Neural progenitor cell (in vitro differentiated cells): ENCODE measurements around the gene FZD8. TPM values are rescaled to one million over a fixed set of nuclear protein-coding genes. Genes with fewer than 3 reads are reported as not detected.

Source experiments
- DNase-seq: peaks from one replicate; pipeline ENCODE4 v3.0.0-alpha.2; 2016; ENCODE audit warnings: low spot score
- H2AFZ ChIP-seq: fragments of 200-600 bp; sonication (generic); replicated peaks from 2 replicates; pipeline ENCODE4 v1.6.1; 2016; ENCODE audit warnings: antibody characterized with exemption
- H3F3A ChIP-seq: fragments of 200-600 bp; sonication (generic); 2 replicates; pipeline ENCODE4 v1.6.1; 2016; ENCODE audit warnings: antibody characterized with exemption, low read depth
- H3K27ac ChIP-seq: fragments of 200-600 bp; sonication (generic); 2 replicates; pipeline ENCODE4 v1.5.1; 2016; ENCODE audit warnings: mild to moderate bottlenecking
- H3K27me3 ChIP-seq: fragments of 200-600 bp; sonication (generic); 2 replicates; pipeline ENCODE4 v1.6.1; 2016; ENCODE audit warnings: mild to moderate bottlenecking, moderate library complexity
- H3K36me3 ChIP-seq: fragments of 200-600 bp; sonication (generic); 2 replicates; pipeline ENCODE4 v1.5.1; 2016
- H3K4me1 ChIP-seq: fragments of 200-600 bp; sonication (generic); 2 replicates; pipeline ENCODE4 v1.6.1; 2016; ENCODE audit warnings: mixed run types
- H3K4me2 ChIP-seq: fragments of 200-600 bp; sonication (generic); 2 replicates; pipeline ENCODE4 v1.6.1; 2016
- H3K4me3 ChIP-seq: fragments of 200-600 bp; sonication (generic); 2 replicates; pipeline ENCODE4 v1.5.1; 2016
- H3K79me2 ChIP-seq: fragments of 200-600 bp; sonication (generic); 2 replicates; pipeline ENCODE4 v1.6.1; 2016; ENCODE audit warnings: low read depth
- H3K9ac ChIP-seq: fragments of 200-600 bp; sonication (generic); 2 replicates; pipeline ENCODE4 v1.6.1; 2016
- H3K9me3 ChIP-seq: fragments of 200-600 bp; sonication (generic); 2 replicates; pipeline ENCODE4 v1.5.1; 2016; ENCODE audit warnings: low read depth
- H4K20me1 ChIP-seq: fragments of 200-600 bp; sonication (generic); 2 replicates; pipeline ENCODE4 v1.6.1; 2016; ENCODE audit warnings: low read depth
- H3K27ac Mint-ChIP-seq: 3 replicates; pipeline ENCODE4 v1.8.0; 2021; ENCODE audit warnings: mixed read lengths
- H3K27me3 Mint-ChIP-seq: 2 replicates; pipeline ENCODE4 v1.8.0; 2022; ENCODE audit warnings: low read depth, mild to moderate bottlenecking, inconsistent platforms, moderate library complexity, mixed read lengths; ENCODE audit not compliant: insufficient read depth
- H3K36me3 Mint-ChIP-seq: 3 replicates; pipeline ENCODE4 v1.8.0; 2021; ENCODE audit warnings: mixed read lengths
- H3K4me1 Mint-ChIP-seq: 3 replicates; pipeline ENCODE4 v1.8.0; 2021; ENCODE audit warnings: mixed read lengths
- H3K4me3 Mint-ChIP-seq: 3 replicates; pipeline ENCODE4 v1.8.0; 2021; ENCODE audit warnings: mild to moderate bottlenecking, moderate library complexity, mixed read lengths
- H3K9me3 Mint-ChIP-seq: 3 replicates; pipeline ENCODE4 v1.8.0; 2020; ENCODE audit warnings: mixed read lengths
- CTCF ChIP-seq: fragments of 200-600 bp; sonication (generic); IDR thresholded peaks from 2 replicates; pipeline ENCODE4 v1.5.1; 2017; ENCODE audit warnings: antibody characterized with exemption, mild to moderate bottlenecking
- EZH2 ChIP-seq: fragments of 200-600 bp; sonication (generic); IDR thresholded peaks from 2 replicates; pipeline ENCODE4 v1.6.1; 2017; ENCODE audit warnings: antibody characterized with exemption, mild to moderate bottlenecking, moderate library complexity
- EZH2phosphoT487 ChIP-seq: fragments of 200-600 bp; sonication (generic); IDR thresholded peaks from 2 replicates; pipeline ENCODE4 v1.6.1; 2017; ENCODE audit warnings: antibody characterized with exemption
- total RNA-seq: library from RNA; depleted of rRNA; stranded (reverse); fragments of >200 nt; gene quantifications from 2 replicates; pipeline ENCODE4 v1.2.3, GENCODE V29; 2015; ENCODE audit warnings: low replicate concordance

FZD8 gene
- total RNA-seq, 1 donor from 2014 or later, result 5.0 TPM

GRCh38 chr10:35626971-35627507 is 15.1 kb downstream of the FZD8 start:
- TF ChIP-seq CTCF, result no peak
- TF ChIP-seq EZH2phosphoT487, result no peak
- no peak for TF ChIP-seq EZH2
- Mint-ChIP-seq H3K4me1 (no peaks in the 10 kb centered on the region), H3K9me3 (peaks cover 4% of the 10 kb centered on the region), H3K36me3 (no peaks in the 10 kb centered on the region), H3K4me3 (no peak overlapping the region), H3K27me3 (peaks cover 2% of the 10 kb centered on the region), H3K27ac (no peak overlapping the region)
- Histone ChIP-seq H3K36me3 (no peaks in the 10 kb centered on the region), H3K27ac (no peak overlapping the region), H4K20me1 (no peaks in the 10 kb centered on the region), H3K4me1 (peaks cover 14% of the 10 kb centered on the region), H3F3A (peaks cover 12% of the 10 kb centered on the region), H3K9me3 (no peaks in the 10 kb centered on the region), H3K79me2 (no peaks in the 10 kb centered on the region), H3K4me3 (no peak overlapping the region), H3K27me3 (no peaks in the 10 kb centered on the region), H3K4me2 (no peak overlapping the region), H2AFZ (no peak overlapping the region), H3K9ac (no peak overlapping the region)
- no peak for DNase-seq

GRCh38 chr10:35614312-35614711 is 27.8 kb downstream of the FZD8 start:
- Histone ChIP-seq H3K4me3 (no peak overlapping the region), H3F3A (no peaks in the 10 kb centered on the region), H3K27ac (no peak overlapping the region), H3K4me1 (no peaks in the 10 kb centered on the region), H3K4me2 (no peak overlapping the region), H4K20me1 (no peaks in the 10 kb centered on the region), H3K27me3 (no peaks in the 10 kb centered on the region), H3K9ac (no peak overlapping the region), H2AFZ (no peak overlapping the region), H3K36me3 (no peaks in the 10 kb centered on the region), H3K79me2 (no peaks in the 10 kb centered on the region), H3K9me3 (no peaks in the 10 kb centered on the region)
- no peak overlapping the region for H3K27ac Mint-ChIP-seq
- no peak for DNase-seq
- H3K36me3 Mint-ChIP-seq, result no peaks in the 10 kb centered on the region
- peaks cover 22% of the 10 kb centered on the region for H3K4me1 Mint-ChIP-seq
- H3K27me3 Mint-ChIP-seq, result peaks cover 7% of the 10 kb centered on the region
- no peak for TF ChIP-seq EZH2
- no peak for TF ChIP-seq CTCF
- no peak for TF ChIP-seq EZH2phosphoT487
- peaks cover 10% of the 10 kb centered on the region for H3K9me3 Mint-ChIP-seq
- no peak overlapping the region for H3K4me3 Mint-ChIP-seq

GRCh38 chr10:35613597-35614226 is 28.4 kb downstream of the FZD8 start:
- peaks cover 22% of the 10 kb centered on the region for H3K4me1 Mint-ChIP-seq
- H3K9me3 ChIP-seq, result no peaks in the 10 kb centered on the region
- no peaks in the 10 kb centered on the region for H3K27me3 ChIP-seq
- no peaks in the 10 kb centered on the region for H3K36me3 ChIP-seq
- H3K79me2 ChIP-seq, result no peaks in the 10 kb centered on the region
- no peak overlapping the region for H3K4me3 Mint-ChIP-seq
- peak overlapping the region; percentile 8 for H3K27ac Mint-ChIP-seq
- H4K20me1 ChIP-seq, result no peaks in the 10 kb centered on the region
- peaks cover 7% of the 10 kb centered on the region for H3K27me3 Mint-ChIP-seq
- no peak overlapping the region for H3K4me3 ChIP-seq
- no peak overlapping the region for H3K9ac ChIP-seq
- TF ChIP-seq EZH2, result no peak
- peak; percentile 60 for TF ChIP-seq CTCF
- H3K9me3 Mint-ChIP-seq, result peaks cover 10% of the 10 kb centered on the region
- no peaks in the 10 kb centered on the region for H3K36me3 Mint-ChIP-seq
- no peak overlapping the region for H2AFZ ChIP-seq
- no peak overlapping the region for H3K27ac ChIP-seq
- no peaks in the 10 kb centered on the region for H3F3A ChIP-seq
- DNase-seq, result peak; percentile 39
- H3K4me2 ChIP-seq, result no peak overlapping the region
- no peaks in the 10 kb centered on the region for H3K4me1 ChIP-seq
